Germinal center (tissue), 1 donor: ENCODE results near the gene HOXA3.
A peak's percentile ranks its signal among the peaks of the same experiment; 100 is the strongest.

Experiments
- DNase-seq: peaks from one replicate; pipeline ENCODE4 v3.0.0; 2012; ENCODE audit warnings: mixed read lengths, low spot score

The HOXA3 gene

GRCh38 chr7:27189295-27189996, 37.1 kb upstream of the HOXA3 start:
- no peak for DNase-seq

GRCh38 chr7:27188386-27189294, 36.3 kb upstream of the HOXA3 start:
- DNase-seq = no peak

- no peak for DNase-seq
Observed at GRCh38 chr7:27187475-27188385, 35.3 kb upstream of the HOXA3 start.

GRCh38 chr7:27186668-27187474, 34.5 kb upstream of the HOXA3 start:
- DNase-seq = no peak

- no peak for DNase-seq
Observed at GRCh38 chr7:27185854-27186667, 33.7 kb upstream of the HOXA3 start.

- DNase-seq = no peak
Observed at GRCh38 chr7:27185013-27185853, 32.9 kb upstream of the HOXA3 start, which contains the start of gene HOXA11. TSS of gene HOXA11 (minus strand) at chr7:27185232. CDS start at chr7:27185144, 88 bp downstream.

- no peak for DNase-seq
Observed at GRCh38 chr7:27184337-27185012, 32.1 kb upstream of the HOXA3 start.

- DNase-seq = no peak
Observed at GRCh38 chr7:27183682-27184336, 31.4 kb upstream of the HOXA3 start.

GRCh38 chr7:27182861-27183681, 30.7 kb upstream of the HOXA3 start:
- no peak for DNase-seq

GRCh38 chr7:27182285-27182841, 30.0 kb upstream of the HOXA3 start:
- no peak for DNase-seq

GRCh38 chr7:27181795-27182275, 29.5 kb upstream of the HOXA3 start:
- DNase-seq = no peak

GRCh38 chr7:27180431-27181420, 28.3 kb upstream of the HOXA3 start:
- no peak for DNase-seq

- DNase-seq = peak; percentile 84
Observed at GRCh38 chr7:27179503-27180430, 27.4 kb upstream of the HOXA3 start.

GRCh38 chr7:27179030-27179429, 26.6 kb upstream of the HOXA3 start:
- DNase-seq = no peak

- no peak for DNase-seq
Observed at GRCh38 chr7:27178366-27178765, 26.0 kb upstream of the HOXA3 start.
